ENCODE measurements around the gene ZMAT3. TPM values are rescaled to one million over a fixed set of nuclear protein-coding genes. Genes with fewer than 3 reads are reported as not detected.
A peak's percentile ranks its signal among the peaks of the same experiment; 100 is the strongest.

The ZMAT3 gene
- total and polyA plus RNA-seq, 2 of the 4 experiments (the other 2 are of a cell fraction): 11.7 to 14.3 TPM

GRCh38 chr3:179072100-179072438, 460 bp upstream of the ZMAT3 start:
- no peak for TF ChIP-seq USF2 (IDR thresholded peaks at IDR 0.05; ENCODE audit: low read depth, low read length)
- TF ChIP-seq CTCF (conservative IDR thresholded peaks at IDR 0.05; ENCODE audit: low read depth, low read length): no peak
- no peak for TF ChIP-seq FOS (IDR thresholded peaks at IDR 0.05; ENCODE audit: low read depth, low read length)
- no peak for TF ChIP-seq MXI1 (IDR thresholded peaks at IDR 0.05; ENCODE audit: borderline replicate concordance, low read depth, low read length)
- no peak for TF ChIP-seq RFX5 (IDR thresholded peaks at IDR 0.05; ENCODE audit: low read depth, low read length)
- TF ChIP-seq MAFK (IDR thresholded peaks at IDR 0.05; ENCODE audit: low read depth, low read length): no peak
- no peak for TF ChIP-seq BHLHE40 (IDR thresholded peaks at IDR 0.05; ENCODE audit: low read depth, low read length)
- no peak for TF ChIP-seq RCOR1 (IDR thresholded peaks at IDR 0.05; ENCODE audit: insufficient replicate concordance, low read length)
- TF ChIP-seq RAD21 (IDR thresholded peaks at IDR 0.05; ENCODE audit: low read length): no peak
- TF ChIP-seq SMC3 (IDR thresholded peaks at IDR 0.05; ENCODE audit: low read depth, low read length): no peak
- no peak for TF ChIP-seq ELK1 (IDR thresholded peaks at IDR 0.05; ENCODE audit: borderline replicate concordance, low read depth, low read length)
- no peak for TF ChIP-seq CHD1 (IDR thresholded peaks at IDR 0.05; ENCODE audit: low read depth, low read length)
- TF ChIP-seq MAZ (IDR thresholded peaks at IDR 0.05; ENCODE audit: borderline replicate concordance, low read depth, low read length): no peak
- no peak for TF ChIP-seq NFE2L2 (IDR thresholded peaks at IDR 0.05; ENCODE audit: low read depth, low read length)
- no peak for TF ChIP-seq CEBPB (IDR thresholded peaks at IDR 0.05; ENCODE audit: low read depth, low read length)
- no peak for TF ChIP-seq POLR2A (IDR thresholded peaks at IDR 0.05; ENCODE audit: low read depth, low read length)
- Histone ChIP-seq H3K4ac (ENCODE audit: low read depth, low read length) (peak overlapping the region; percentile 90), H2AFZ (replicated peaks; ENCODE audit: low read length, poor library complexity) (peak overlapping the region; percentile 92), H3K79me1 (ENCODE audit: low read depth in 1 of 2, low read length in 2 of 2) (peaks cover 9 to 31% of the 10 kb centered on the region in 2 experiments), H3K4me1 (ENCODE audit: control insufficient read depth, insufficient read depth, low read length) (peaks cover 9% of the 10 kb centered on the region), H2BK120ac (ENCODE audit: low read depth, low read length) (peak overlapping the region; percentile 82), H3K18ac (ENCODE audit: low read depth, low read length) (peak overlapping the region; percentile 7; the same call in 1 of the 2 replicates), H2BK15ac (ENCODE audit: low read depth, low read length) (peak overlapping the region; percentile 50; the same call in 1 of the 3 replicates), H4K5ac (ENCODE audit: low read depth, low read length) (peak overlapping the region; percentile 60), H4K8ac (ENCODE audit: low read depth in 2 of 2, low read length in 2 of 2) (peak overlapping the region; percentile 80 to 86), H4K91ac (ENCODE audit: insufficient read depth, low read depth, low read length) (peak overlapping the region; percentile 64), H3K14ac (replicated peaks; ENCODE audit: low read depth, low read length) (peak overlapping the region; percentile 98), H3K4me3 (ENCODE audit: insufficient read depth, low read depth, low read length) (peak overlapping the region; percentile 90), H3K9me3 (ENCODE audit: control insufficient read depth, insufficient read depth, low read length) (no peaks in the 10 kb centered on the region), H3K23ac (ENCODE audit: low read depth, low read length) (peak overlapping the region; percentile 100), H3K4me2 (ENCODE audit: low read depth, low read length) (peak overlapping the region; percentile 67), H2BK5ac (ENCODE audit: low read depth, low read length, poor library complexity, severe bottlenecking) (peak overlapping the region; percentile 72), H3K9ac (ENCODE audit: low read depth, low read length) (peak overlapping the region; percentile 54), H3K36me3 (ENCODE audit: control insufficient read depth, insufficient read depth, low read length) (peaks cover 7% of the 10 kb centered on the region; the same call in 1 of the 2 replicates), H3K56ac (ENCODE audit: extremely low read depth, insufficient read depth, low read length) (peak overlapping the region; percentile 86), H3K27me3 (ENCODE audit: control insufficient read depth, insufficient read depth, low read length) (no peaks in the 10 kb centered on the region), H2AK5ac (ENCODE audit: low read depth, low read length) (peak overlapping the region; percentile 83; the same call in 1 of the 2 replicates), H2AK9ac (replicated peaks; ENCODE audit: low read depth, low read length, poor library complexity) (peak overlapping the region; percentile 94), H4K20me1 (ENCODE audit: insufficient read depth, low read length) (peaks cover 7% of the 10 kb centered on the region; the same call in 1 of the 2 replicates), H2BK20ac (ENCODE audit: low read depth, low read length) (peak overlapping the region; percentile 70; the same call in 1 of the 2 replicates), H3K9me1 (ENCODE audit: insufficient read depth, low read length) (peaks cover 12% of the 10 kb centered on the region), H3K27ac (ENCODE audit: insufficient read depth, low read length) (peak overlapping the region; percentile 80)
- intact Hi-C loops (cut with micrococcal nuclease): loop anchor here (5.0 kb wide), 1 partner anchor 55 kb away; no protein-coding TSS in a partner anchor
- no TSS peak for BruUV-seq (replicated peaks)
- ChIA-PET CTCF (interaction anchor here (1.6 kb wide), 1 partner anchor 56 kb away, joined by 7 read pairs; no protein-coding TSS in a partner anchor), POLR2A (ENCODE audit: unreplicated experiment) (interaction anchor here (0.6 kb wide), 1 partner anchor 9 kb away, joined by 3 read pairs; no protein-coding TSS in a partner anchor)
- DNase-seq: peak; percentile 17
- in situ Hi-C loops (cut with MboI; ENCODE audit: low sequenced_read_pairs): no loop called here
- no CpG with 5 or more reads among the region's 7 CpGs for WGBS, 2 experiments (ENCODE audit: extremely low coverage in 2 of 2, insufficient read length in 1 of 2)
- peak; percentile 48 for ATAC-seq (ENCODE audit: low read depth)
- dilution Hi-C loops (cut with HindIII; ENCODE audit: low sequenced_read_pairs, unreplicated experiment): no loop called here

Data from IMR-90 (cell line).